ENCODE measurements around the gene RPL13.

Gene RPL13

GRCh38 chr16:89560378-89561141 lies at the start of gene RPL13:
Gene RPL13, plus strand, starts transcription at chr16:89560682. Its CDS starts 278 bp downstream, at chr16:89560960.
- no peak for TF ChIP-seq CTCF (IDR thresholded peaks at IDR 0.05; ENCODE audit: low read depth, low read length, missing control alignments)
- H3K4me3 ChIP-seq (ENCODE audit: low read depth, low read length): peak within 1 kb of the TSS; percentile 88
- in situ Hi-C loops (cut with HindIII; ENCODE audit: low sequenced_read_pairs): loop anchor here (5.0 kb wide), 1 partner anchor 127 kb away; the partner anchor contains the start of gene CDK10
- peak; percentile 82 for DNase-seq (ENCODE audit: low read depth)

GRCh38 chr16:89511374-89511773 lies 49.1 kb upstream of the RPL13 start:
- TF ChIP-seq CTCF (IDR thresholded peaks at IDR 0.05; ENCODE audit: low read depth, low read length, missing control alignments): no peak
- in situ Hi-C loops (cut with HindIII; ENCODE audit: low sequenced_read_pairs): loop anchor here (25.0 kb wide), 1 partner anchor 174 kb away; no protein-coding TSS in a partner anchor
- DNase-seq (ENCODE audit: low read depth): no peak
- H3K4me3 ChIP-seq (ENCODE audit: low read depth, low read length): no peak overlapping the region

GRCh38 chr16:89512453-89512852 lies 48.0 kb upstream of the RPL13 start:
- DNase-seq (ENCODE audit: low read depth): no peak
- no peak for TF ChIP-seq CTCF (IDR thresholded peaks at IDR 0.05; ENCODE audit: low read depth, low read length, missing control alignments)
- in situ Hi-C loops (cut with HindIII; ENCODE audit: low sequenced_read_pairs): loop anchor here (25.0 kb wide), 1 partner anchor 175 kb away; no protein-coding TSS in a partner anchor
- H3K4me3 ChIP-seq (ENCODE audit: low read depth, low read length): no peak overlapping the region

GRCh38 chr16:89517128-89517527 lies 43.4 kb upstream of the RPL13 start:
- TF ChIP-seq CTCF (IDR thresholded peaks at IDR 0.05; ENCODE audit: low read depth, low read length, missing control alignments): no peak
- DNase-seq (ENCODE audit: low read depth): no peak
- in situ Hi-C loops (cut with HindIII; ENCODE audit: low sequenced_read_pairs): loop anchor here (25.0 kb wide), 1 partner anchor 180 kb away; no protein-coding TSS in a partner anchor
- no peak overlapping the region for H3K4me3 ChIP-seq (ENCODE audit: low read depth, low read length)

- H3K4me3 ChIP-seq (ENCODE audit: low read depth, low read length): no peak overlapping the region
- no peak for TF ChIP-seq CTCF (IDR thresholded peaks at IDR 0.05; ENCODE audit: low read depth, low read length, missing control alignments)
- in situ Hi-C loops (cut with HindIII; ENCODE audit: low sequenced_read_pairs): loop anchor here (25.0 kb wide), 1 partner anchor 183 kb away; no protein-coding TSS in a partner anchor
- no peak for DNase-seq (ENCODE audit: low read depth)
Observed at GRCh38 chr16:89519881-89520280, 40.6 kb upstream of the RPL13 start.

GRCh38 chr16:89522287-89522686 lies 38.2 kb upstream of the RPL13 start:
- in situ Hi-C loops (cut with HindIII; ENCODE audit: low sequenced_read_pairs): loop anchor here (25.0 kb wide), 1 partner anchor 185 kb away; no protein-coding TSS in a partner anchor
- DNase-seq (ENCODE audit: low read depth): no peak
- no peak overlapping the region for H3K4me3 ChIP-seq (ENCODE audit: low read depth, low read length)
- TF ChIP-seq CTCF (IDR thresholded peaks at IDR 0.05; ENCODE audit: low read depth, low read length, missing control alignments): no peak
